Suprapubic skin (tissue), 4 donors: ENCODE results near the gene RNF5.
"Not testable (repeated sequence)": the region's sequence is repeated elsewhere in the genome, so short reads cannot be mapped to it uniquely, and the experiment has no call there.

ENCODE experiments used
- CTCF ChIP-seq, 2 donors: fragments of 200-600 bp in 1 of 2; fragments of 450-650 bp in 1 of 2; sonication (generic) in 1 of 2; IDR thresholded peaks; one replicate each; pipeline ENCODE4 v1.5.1; 2016 to 2019; ENCODE audit warnings: antibody characterized with exemption in 2 of 2, mild to moderate bottlenecking in 1 of 2, moderate library complexity in 1 of 2
- POLR2A ChIP-seq, 2 donors: fragments of 450-650 bp; IDR thresholded peaks; one replicate each; pipeline ENCODE4 v1.6.1; 2017; ENCODE audit warnings: antibody characterized with exemption in 2 of 2, mild to moderate bottlenecking in 2 of 2, moderate library complexity in 2 of 2
- POLR2AphosphoS5 ChIP-seq, 3 donors: sonication (generic); formaldehyde crosslinking; IDR thresholded peaks; one replicate each; pipeline ENCODE4 v1.6.1; 2017; ENCODE audit warnings: antibody characterized with exemption in 3 of 3

GRCh38 chr6:32186151-32186840 is 8.1 kb downstream of the RNF5 start:
- TF ChIP-seq POLR2A, CTCF, POLR2AphosphoS5 (IDR thresholded peaks at IDR 0.05): not testable (repeated sequence)
